ENCODE data around the gene TMEM217.

Gene TMEM217

DNA sequence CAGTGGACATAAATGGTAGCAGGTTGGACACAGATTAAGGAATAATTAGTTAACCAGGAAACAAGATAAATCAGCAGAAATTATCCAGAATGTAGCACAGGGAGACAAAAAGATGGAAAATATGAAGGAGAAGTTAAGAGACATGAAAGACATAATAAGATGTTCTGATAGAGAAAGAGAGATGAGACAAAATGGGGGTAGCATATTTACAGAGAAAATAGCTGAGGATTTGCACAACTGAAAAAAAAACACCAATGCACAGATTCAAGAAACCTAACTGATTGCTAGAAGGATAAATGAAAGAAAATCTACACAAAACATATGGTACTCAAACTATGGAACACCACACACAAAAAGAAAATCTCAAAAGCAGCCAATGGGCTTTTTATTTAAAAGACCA lies 35.0 kb downstream of the TMEM217 start:
- TF ChIP-seq CTCF (IDR thresholded peaks at IDR 0.05; ENCODE audit: low read depth, low read length, missing control alignments), result no peak
- peak overlapping the region; percentile 44 for H3K4me3 ChIP-seq (ENCODE audit: low read depth, low read length)
- in situ Hi-C loops (cut with HindIII; ENCODE audit: low sequenced_read_pairs), result no loop called here
- no peak for DNase-seq (ENCODE audit: low read depth)

DNA sequence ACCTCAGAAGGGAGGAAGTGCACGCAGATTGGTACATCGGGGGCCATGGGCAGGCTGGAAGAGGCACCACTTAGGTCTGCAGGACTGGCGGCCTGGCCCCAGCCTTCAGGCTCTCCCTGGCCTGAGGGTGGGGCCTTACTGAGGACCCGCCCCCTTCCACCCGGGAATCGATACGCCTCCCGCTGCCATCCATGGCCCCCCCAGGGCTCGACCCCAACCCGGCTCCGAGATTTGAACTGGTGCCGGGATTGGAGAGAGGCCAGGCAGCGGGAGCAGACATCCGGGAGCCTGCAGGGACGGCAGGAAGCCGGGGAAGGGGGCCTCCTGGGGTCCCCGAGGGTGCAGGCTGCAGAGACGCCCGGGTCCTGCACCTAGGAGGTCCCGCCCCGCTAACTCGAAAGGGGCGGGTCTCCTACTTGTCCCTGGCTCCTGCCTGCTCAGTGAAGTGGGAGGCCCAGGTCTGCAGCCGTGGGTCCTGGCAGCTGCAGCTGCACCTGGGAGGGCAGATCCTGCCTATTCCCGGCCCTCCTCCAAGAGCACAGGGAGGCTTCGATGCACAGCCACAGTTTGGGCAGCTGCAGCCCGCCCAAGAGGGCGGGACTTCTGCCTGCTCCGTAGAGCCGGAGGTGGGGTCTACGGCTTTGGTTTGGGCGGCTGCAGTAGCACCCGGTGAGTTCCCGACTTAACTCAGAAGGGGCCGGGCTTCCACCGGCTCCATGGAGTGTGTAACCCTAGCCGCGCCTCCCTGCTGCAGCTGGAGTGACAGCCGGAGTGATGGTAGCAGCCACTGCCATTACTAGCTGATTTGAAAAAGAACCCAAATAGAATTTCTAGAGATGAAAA lies 35.6 kb downstream of the TMEM217 start:
- in situ Hi-C loops (cut with HindIII; ENCODE audit: low sequenced_read_pairs), result no loop called here
- peak; percentile 50 for DNase-seq (ENCODE audit: low read depth)
- peak overlapping the region; percentile 44 for H3K4me3 ChIP-seq (ENCODE audit: low read depth, low read length)
- no peak for TF ChIP-seq CTCF (IDR thresholded peaks at IDR 0.05; ENCODE audit: low read depth, low read length, missing control alignments)

DNA sequence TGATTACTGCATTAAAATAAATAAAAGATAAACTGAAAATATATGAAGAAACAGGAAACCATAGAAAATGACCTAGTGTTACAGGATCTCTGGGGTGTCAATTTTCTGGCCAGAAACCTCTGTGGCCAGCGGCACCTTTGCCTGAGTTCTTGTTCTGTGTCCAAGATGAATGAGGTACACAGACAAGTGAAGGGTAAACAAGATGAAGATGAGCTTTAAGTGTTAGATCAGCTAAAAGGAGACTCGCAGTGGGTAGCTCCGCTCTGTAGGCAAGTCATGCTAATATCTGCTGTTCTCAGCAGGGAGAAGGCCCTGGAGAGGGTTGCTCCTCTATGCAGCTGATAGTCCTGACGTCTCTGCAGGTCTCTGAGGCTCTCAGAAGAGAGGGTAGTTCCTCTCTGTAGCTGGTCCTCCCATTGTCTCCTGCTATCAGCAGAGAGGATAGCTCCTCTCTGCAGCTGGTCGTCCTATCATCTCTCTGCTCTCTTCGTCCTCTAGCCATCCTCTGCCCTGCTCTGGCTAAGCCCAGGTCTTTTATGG lies 36.3 kb downstream of the TMEM217 start:
- peak overlapping the region; percentile 44 for H3K4me3 ChIP-seq (ENCODE audit: low read depth, low read length)
- no peak for TF ChIP-seq CTCF (IDR thresholded peaks at IDR 0.05; ENCODE audit: low read depth, low read length, missing control alignments)
- in situ Hi-C loops (cut with HindIII; ENCODE audit: low sequenced_read_pairs), result no loop called here
- no peak for DNase-seq (ENCODE audit: low read depth)

DNA sequence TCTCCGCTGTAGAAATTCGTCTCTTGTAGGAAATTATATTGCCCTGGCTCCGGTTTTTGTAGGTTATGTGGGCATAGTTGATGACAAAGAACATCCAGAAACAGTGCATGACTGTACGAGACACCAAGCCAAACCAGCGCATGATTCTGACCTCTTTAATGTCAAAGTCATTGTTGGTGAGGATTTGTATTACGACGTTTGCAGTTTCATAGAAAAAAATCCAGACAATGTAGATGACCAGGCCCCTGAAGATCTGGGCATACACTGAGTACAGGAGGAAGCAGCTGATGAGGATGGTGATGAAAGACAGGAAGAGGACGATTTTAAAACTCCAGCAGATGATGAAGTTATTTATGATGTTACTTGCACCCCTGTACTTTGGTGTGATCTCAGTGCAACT lies 39.4 kb downstream of the TMEM217 start:
- no peak for DNase-seq (ENCODE audit: low read depth)
- TF ChIP-seq CTCF (IDR thresholded peaks at IDR 0.05; ENCODE audit: low read depth, low read length, missing control alignments), result no peak
- in situ Hi-C loops (cut with HindIII; ENCODE audit: low sequenced_read_pairs), result no loop called here
- H3K4me3 ChIP-seq (ENCODE audit: low read depth, low read length), result no peak overlapping the region

DNA sequence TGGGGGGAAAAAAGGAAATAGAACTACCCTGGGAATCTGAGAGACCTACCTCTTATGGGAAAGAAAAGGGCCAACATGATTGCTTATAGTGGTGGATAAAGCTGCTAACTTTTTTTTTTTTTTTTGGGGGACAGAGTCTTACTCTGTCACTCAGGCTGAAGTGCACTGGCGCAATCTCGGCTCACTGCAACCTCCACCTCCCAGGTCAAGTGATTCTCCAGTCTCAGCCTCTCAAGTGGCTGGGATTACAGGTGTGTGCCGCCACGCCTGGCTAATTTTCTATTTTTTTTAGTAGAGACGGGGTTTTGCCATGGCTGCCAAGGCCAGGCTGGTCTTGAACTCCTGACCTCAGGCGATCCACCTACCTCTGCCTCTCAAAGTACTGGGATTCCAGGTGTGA lies 39.9 kb downstream of the TMEM217 start:
- no peak for DNase-seq (ENCODE audit: low read depth)
- no peak overlapping the region for H3K4me3 ChIP-seq (ENCODE audit: low read depth, low read length)
- no peak for TF ChIP-seq CTCF (IDR thresholded peaks at IDR 0.05; ENCODE audit: low read depth, low read length, missing control alignments)
- in situ Hi-C loops (cut with HindIII; ENCODE audit: low sequenced_read_pairs), result no loop called here

DNA sequence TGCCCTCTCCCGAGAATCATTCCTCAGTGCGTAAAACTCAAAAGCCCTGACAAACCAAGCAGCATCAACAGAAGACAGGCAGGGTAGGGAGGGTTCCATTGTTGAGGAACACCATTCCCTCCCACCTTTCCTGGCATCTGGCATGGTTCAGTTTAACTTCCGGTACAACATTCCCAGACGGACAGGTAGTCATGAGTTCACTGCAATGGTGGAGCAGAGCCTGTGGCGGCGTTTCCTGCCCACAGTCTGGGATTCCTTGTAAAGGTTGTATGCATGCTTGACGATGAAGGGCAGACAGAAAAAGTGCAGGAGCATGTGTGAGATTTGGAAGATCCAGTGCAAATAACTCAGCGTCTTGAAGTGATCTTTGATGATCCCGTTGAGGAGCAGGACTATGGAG lies 45.7 kb downstream of the TMEM217 start:
- DNase-seq (ENCODE audit: low read depth), result no peak
- in situ Hi-C loops (cut with HindIII; ENCODE audit: low sequenced_read_pairs), result no loop called here
- no peak overlapping the region for H3K4me3 ChIP-seq (ENCODE audit: low read depth, low read length)
- no peak for TF ChIP-seq CTCF (IDR thresholded peaks at IDR 0.05; ENCODE audit: low read depth, low read length, missing control alignments)
